ENCODE data around the gene NOL3.

The NOL3 gene

DNA sequence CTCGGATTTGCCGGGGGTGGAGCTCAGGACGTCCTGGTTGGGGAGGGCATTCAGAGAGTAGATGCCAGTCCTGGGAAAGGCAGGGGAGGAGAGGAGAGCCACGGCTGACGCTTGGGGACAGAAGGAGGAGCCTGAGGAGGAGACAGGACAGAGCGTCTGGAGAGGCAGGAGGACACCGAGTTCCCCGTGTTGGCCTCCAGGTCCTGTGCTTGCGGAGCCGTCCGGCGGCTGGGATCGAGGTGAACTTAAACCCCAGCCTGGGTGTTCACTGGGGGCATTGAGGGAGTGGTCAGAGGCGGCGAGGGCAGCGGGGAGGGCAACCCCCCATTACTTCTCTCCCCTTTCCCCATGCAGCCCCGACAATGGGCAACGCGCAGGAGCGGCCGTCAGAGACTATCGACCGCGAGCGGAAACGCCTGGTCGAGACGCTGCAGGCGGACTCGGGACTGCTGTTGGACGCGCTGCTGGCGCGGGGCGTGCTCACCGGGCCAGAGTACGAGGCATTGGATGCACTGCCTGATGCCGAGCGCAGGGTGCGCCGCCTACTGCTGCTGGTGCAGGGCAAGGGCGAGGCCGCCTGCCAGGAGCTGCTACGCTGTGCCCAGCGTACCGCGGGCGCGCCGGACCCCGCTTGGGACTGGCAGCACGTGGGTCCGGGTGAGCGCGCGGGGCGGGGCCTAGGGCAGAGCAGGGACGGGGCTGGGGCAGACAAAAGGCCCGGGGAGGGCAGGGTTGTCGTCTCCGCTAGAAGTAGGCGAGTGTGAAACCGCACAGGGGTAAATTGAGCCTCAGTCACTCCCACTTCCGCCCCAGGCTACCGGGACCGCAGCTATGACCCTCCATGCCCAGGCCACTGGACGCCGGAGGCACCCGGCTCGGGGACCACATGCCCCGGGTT is 3.7 kb downstream of the NOL3 start:
- peak overlapping the region; percentile 59 for H3K4me3 ChIP-seq (ENCODE audit: low read length)
- TF ChIP-seq, protein P1, sequence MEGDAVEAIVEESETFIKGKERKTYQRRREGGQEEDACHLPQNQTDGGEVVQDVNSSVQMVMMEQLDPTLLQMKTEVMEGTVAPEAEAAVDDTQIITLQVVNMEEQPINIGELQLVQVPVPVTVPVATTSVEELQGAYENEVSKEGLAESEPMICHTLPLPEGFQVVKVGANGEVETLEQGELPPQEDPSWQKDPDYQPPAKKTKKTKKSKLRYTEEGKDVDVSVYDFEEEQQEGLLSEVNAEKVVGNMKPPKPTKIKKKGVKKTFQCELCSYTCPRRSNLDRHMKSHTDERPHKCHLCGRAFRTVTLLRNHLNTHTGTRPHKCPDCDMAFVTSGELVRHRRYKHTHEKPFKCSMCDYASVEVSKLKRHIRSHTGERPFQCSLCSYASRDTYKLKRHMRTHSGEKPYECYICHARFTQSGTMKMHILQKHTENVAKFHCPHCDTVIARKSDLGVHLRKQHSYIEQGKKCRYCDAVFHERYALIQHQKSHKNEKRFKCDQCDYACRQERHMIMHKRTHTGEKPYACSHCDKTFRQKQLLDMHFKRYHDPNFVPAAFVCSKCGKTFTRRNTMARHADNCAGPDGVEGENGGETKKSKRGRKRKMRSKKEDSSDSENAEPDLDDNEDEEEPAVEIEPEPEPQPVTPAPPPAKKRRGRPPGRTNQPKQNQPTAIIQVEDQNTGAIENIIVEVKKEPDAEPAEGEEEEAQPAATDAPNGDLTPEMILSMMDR (conservative IDR thresholded peaks at IDR 0.05; ENCODE audit: low read length), result peak; percentile 26; the same call in 1 of the 2 replicates
- DNase-seq (ENCODE audit: low read depth), result peak; percentile 81

DNA sequence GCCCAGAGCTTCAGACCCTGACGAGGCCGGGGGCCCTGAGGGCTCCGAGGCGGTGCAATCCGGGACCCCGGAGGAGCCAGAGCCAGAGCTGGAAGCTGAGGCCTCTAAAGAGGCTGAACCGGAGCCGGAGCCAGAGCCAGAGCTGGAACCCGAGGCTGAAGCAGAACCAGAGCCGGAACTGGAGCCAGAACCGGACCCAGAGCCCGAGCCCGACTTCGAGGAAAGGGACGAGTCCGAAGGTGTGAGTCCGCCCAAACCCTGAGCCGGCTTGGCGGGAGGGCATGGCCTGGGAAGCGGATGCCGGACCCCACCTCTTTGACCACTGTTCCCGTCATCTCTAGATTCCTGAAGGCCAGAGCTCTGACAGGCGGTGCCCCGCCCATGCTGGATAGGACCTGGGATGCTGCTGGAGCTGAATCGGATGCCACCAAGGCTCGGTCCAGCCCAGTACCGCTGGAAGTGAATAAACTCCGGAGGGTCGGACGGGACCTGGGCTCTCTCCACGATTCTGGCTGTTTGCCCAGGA is 4.4 kb downstream of the NOL3 start:
- DNase-seq (ENCODE audit: low read depth), result no peak
- TF ChIP-seq, protein P1 (conservative IDR thresholded peaks at IDR 0.05; ENCODE audit: low read length), result no peak
- H3K4me3 ChIP-seq (ENCODE audit: low read length), result peak overlapping the region; percentile 59; the same call in 1 of the 2 replicates

DNA sequence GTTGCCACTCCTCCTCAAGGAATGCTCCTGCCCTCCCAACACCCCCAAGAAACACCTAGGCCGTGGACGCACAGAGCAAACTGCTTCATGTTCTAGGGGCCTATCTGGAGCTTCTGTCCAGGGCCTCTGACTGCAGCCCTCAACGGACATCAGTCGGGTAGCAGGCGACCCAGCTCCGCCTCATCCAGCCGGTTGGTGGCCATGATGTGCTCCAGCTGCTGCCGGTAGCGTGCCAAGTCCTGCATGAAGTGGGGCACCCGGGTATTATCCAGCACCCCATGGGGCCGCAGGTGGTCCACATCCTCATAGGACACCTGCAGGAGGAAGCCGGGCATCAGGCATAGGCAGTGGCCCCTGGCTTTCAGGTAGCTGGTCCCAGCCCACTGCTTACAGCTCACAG is 6.3 kb downstream of the NOL3 start:
- DNase-seq (ENCODE audit: low read depth), result no peak
- TF ChIP-seq, protein P1 (conservative IDR thresholded peaks at IDR 0.05; ENCODE audit: low read length), result no peak
- H3K4me3 ChIP-seq (ENCODE audit: low read length), result no peak overlapping the region

DNA sequence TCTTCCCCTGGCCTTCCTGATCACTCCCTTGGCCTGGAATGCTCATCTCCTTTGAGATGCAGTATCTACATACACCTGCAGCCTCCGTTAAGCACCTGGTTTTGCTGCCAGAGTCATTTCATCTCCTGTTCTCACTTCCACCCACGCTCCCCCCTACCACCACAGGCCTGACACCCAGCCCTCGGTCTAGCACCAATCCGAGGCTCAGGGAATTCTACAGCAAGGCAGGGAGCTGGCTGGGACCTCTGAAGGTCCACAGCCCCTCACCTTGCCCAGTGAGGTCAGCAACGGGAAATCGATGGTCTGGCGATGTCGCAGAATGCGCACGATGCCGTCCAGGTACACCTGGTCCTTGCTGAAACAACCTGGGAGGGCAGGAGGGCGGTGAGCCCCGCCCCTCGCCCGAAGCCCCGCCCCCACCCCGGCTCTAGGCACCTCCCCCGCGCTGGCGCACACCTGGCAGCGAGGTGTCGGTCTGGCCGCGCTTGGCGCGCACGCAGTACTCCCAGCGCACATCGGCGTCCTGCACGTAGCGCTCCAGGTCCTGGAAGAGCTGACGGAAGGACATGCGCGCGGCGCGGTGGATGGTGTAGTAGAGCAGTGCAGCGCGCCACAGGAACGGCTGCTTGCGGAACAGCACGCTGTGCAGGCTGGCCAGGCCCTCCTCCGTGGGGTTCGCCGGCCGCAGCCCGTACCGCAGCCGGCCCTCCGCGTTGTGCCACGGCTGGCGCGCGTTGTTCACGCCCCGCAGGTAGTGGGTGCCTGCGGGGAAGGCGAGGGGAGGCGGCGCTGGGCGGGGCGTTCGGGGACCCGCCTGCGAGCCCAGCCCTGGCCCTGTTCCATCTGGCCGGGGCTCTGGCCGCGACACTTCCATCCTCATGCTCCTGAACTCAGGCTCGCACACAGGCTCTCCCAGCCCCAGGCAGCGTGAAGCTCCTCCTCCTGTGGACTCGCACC is 7.7 kb downstream of the NOL3 start:
- DNase-seq (ENCODE audit: low read depth), result peak; percentile 51
- peak overlapping the region; percentile 52 for H3K4me3 ChIP-seq (ENCODE audit: low read length)
- TF ChIP-seq, protein P1 (conservative IDR thresholded peaks at IDR 0.05; ENCODE audit: low read length), result no peak; the same call in 1 of the 2 replicates

DNA sequence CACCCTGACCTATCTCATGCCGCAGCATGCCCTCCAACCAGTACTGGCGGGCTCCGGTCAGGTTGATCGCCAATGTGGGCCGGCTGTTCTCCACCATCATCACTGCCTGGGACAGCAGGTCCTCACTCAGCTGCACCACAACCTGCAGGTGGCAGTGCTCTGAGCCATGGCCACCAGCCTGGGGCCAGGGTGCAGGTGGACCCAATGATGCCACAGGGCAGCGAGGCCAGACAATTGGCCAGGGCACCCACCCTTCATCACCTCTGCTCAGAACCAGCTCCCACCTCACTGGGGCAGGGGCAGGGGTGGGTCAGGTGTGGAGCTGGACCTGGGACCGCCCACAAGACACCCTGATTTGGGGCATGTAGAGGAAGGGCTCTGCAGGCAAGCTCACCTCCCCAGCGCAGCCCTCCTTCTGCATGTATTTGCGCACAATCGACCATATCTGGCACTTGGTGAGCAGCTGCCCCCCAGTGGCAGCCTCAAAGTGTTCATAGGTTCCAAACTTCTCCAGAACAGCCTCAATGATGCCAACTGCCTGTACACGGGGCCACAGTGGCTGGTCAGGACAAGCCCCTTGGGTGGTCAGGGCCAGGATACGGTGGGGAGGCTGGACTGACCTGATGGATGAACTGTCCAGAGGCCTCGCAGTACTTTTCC is 9.2 kb downstream of the NOL3 start:
- TF ChIP-seq, protein P1 (conservative IDR thresholded peaks at IDR 0.05; ENCODE audit: low read length), result peak; percentile 9; the same call in 1 of the 2 replicates
- no peak overlapping the region for H3K4me3 ChIP-seq (ENCODE audit: low read length)
- DNase-seq (ENCODE audit: low read depth), result no peak

DNA sequence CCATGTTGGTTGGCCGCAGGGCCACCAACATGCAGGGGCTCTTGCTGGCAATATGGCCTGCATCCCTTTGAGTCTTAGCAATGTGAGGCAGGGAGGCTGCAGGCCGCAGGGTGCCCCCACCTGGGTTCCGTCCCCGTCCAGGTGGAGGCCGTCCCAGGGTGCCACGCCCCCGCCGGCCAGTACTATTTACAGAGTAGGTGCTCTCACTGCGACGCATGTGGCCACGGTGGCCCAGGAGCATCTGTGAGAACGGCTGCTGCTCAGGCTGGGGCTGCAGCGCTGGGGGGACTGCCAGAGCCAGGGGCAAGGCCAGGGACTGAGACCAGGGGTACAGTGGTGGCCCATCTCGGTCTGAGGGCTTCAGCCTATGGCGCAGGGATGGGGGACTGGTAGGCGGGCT is 9.8 kb downstream of the NOL3 start:
- TF ChIP-seq, protein P1 (conservative IDR thresholded peaks at IDR 0.05; ENCODE audit: low read length), result no peak
- DNase-seq (ENCODE audit: low read depth), result no peak
- no peak overlapping the region for H3K4me3 ChIP-seq (ENCODE audit: low read length)
